ENCODE data around the gene POP5.

DNA sequence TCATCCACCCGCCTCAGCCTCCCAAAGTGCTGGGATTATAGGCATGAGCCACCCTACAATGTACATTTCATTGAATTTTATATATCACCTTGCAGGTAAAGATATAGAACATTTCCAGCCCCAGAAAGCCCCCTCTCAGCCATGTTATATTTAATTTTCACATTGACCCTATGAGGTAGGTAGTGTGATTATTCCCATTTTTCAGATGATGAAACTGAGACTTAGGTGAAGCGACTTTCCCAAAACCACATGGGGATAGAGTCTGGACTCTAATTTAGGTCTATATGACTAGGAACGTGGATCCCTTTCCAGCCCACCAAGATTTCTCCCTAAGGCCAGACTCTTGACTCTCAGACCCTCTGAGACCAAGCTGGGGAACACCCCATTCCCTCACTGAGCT lies 15.7 kb upstream of the POP5 start:
- no peak for TF ChIP-seq ZNF792 (tag by site-specific recombination; IDR thresholded peaks at IDR 0.05)
- TF ChIP-seq TCF7L2 (IDR thresholded peaks at IDR 0.05; ENCODE audit: borderline replicate concordance, low read depth, low read length): no peak
- no peak for TF ChIP-seq ZNF311 (tag by site-specific recombination; IDR thresholded peaks at IDR 0.05; ENCODE audit: borderline replicate concordance)
